Embryonic facial prominence (tissue), 1 donor: ENCODE results near the gene AMFR.

Experiments used
- DNase-seq: peaks from one replicate; pipeline ENCODE4 v3.0.0-alpha.2; 2016; ENCODE audit errors: extremely low spot score

AMFR gene

GRCh38 chr16:56332464-56333079 lies 92.8 kb downstream of the AMFR start:
- no peak for DNase-seq

- DNase-seq: no peak
These were observed 93.4 kb downstream of the AMFR start for GRCh38 chr16:56331915-56332314.

GRCh38 chr16:56331399-56331798 lies 93.9 kb downstream of the AMFR start:
- DNase-seq: no peak

GRCh38 chr16:56330476-56330875 lies 94.9 kb downstream of the AMFR start:
- no peak for DNase-seq

GRCh38 chr16:56329887-56330286 lies 95.5 kb downstream of the AMFR start:
- no peak for DNase-seq

- no peak for DNase-seq
These were observed 96.9 kb downstream of the AMFR start for GRCh38 chr16:56328276-56329022.

- no peak for DNase-seq
These were observed 97.5 kb downstream of the AMFR start for GRCh38 chr16:56327929-56328258.

GRCh38 chr16:56327071-56327928 lies 98.0 kb downstream of the AMFR start:
- no peak for DNase-seq

- DNase-seq: no peak
These were observed 99.4 kb downstream of the AMFR start for GRCh38 chr16:56325956-56326355.

- DNase-seq: no peak
These were observed 100.9 kb downstream of the AMFR start for GRCh38 chr16:56324406-56324805.

- DNase-seq: no peak
These were observed 103.8 kb downstream of the AMFR start for GRCh38 chr16:56321571-56321970.

GRCh38 chr16:56320811-56321558 lies 104.4 kb downstream of the AMFR start:
- DNase-seq: no peak

- no peak for DNase-seq
These were observed 105.3 kb downstream of the AMFR start for GRCh38 chr16:56320056-56320455.

GRCh38 chr16:56319376-56319775 lies 106.0 kb downstream of the AMFR start:
- DNase-seq: no peak

- no peak for DNase-seq
These were observed 106.6 kb downstream of the AMFR start for GRCh38 chr16:56318827-56319140.

GRCh38 chr16:56317998-56318826 lies 107.1 kb downstream of the AMFR start:
- peak; percentile 78 for DNase-seq

GRCh38 chr16:56316545-56316944 lies 108.8 kb downstream of the AMFR start:
- DNase-seq: no peak

- DNase-seq: no peak
These were observed 109.4 kb downstream of the AMFR start for GRCh38 chr16:56315955-56316354.

GRCh38 chr16:56314244-56314850 lies 111.0 kb downstream of the AMFR start:
- no peak for DNase-seq

GRCh38 chr16:56312556-56312955 lies 112.8 kb downstream of the AMFR start:
- no peak for DNase-seq

- no peak for DNase-seq
These were observed 113.4 kb downstream of the AMFR start for GRCh38 chr16:56312028-56312300.
